IPS-NIHi7 (cell line): Measurements from ENCODE around the gene DENR.
"Not testable (repeated sequence)": the region's sequence is repeated elsewhere in the genome, so short reads cannot be mapped to it uniquely, and the experiment has no call there.

ENCODE experiments used
- DNase-seq: peaks from one replicate; pipeline ENCODE4 v3.0.0; 2012; ENCODE audit warnings: mixed read lengths; ENCODE audit errors: extremely low spot score

The DENR gene

GRCh38 chr12:122752464-122753318 is at the start of gene DENR:
DENR (plus strand) TSS chr12:122752824; CDS start chr12:122753702, 878 bp downstream.
- peak; percentile 95 for DNase-seq

GRCh38 chr12:122702890-122703611 is 49.6 kb upstream of the DENR start, which contains the start of gene HCAR2:
HCAR2 (minus strand) TSS chr12:122703357; CDS start chr12:122703283, 74 bp downstream.
- not testable (repeated sequence) for DNase-seq

- DNase-seq, result not testable (repeated sequence)
Measured at GRCh38 chr12:122703841-122704240, 48.8 kb upstream of the DENR start.

GRCh38 chr12:122709287-122709686 is 43.3 kb upstream of the DENR start:
- not testable (repeated sequence) for DNase-seq

GRCh38 chr12:122710341-122710740 is 42.3 kb upstream of the DENR start:
- not testable (repeated sequence) for DNase-seq

- DNase-seq, result not testable (repeated sequence)
Measured at GRCh38 chr12:122711266-122711665, 41.4 kb upstream of the DENR start.

- not testable (repeated sequence) for DNase-seq
Measured at GRCh38 chr12:122713491-122714188, 39.0 kb upstream of the DENR start.

- not testable (repeated sequence) for DNase-seq
Measured at GRCh38 chr12:122715211-122715610, 37.4 kb upstream of the DENR start.

GRCh38 chr12:122716658-122717057 is 36.0 kb upstream of the DENR start, which contains the start of gene HCAR3:
HCAR3 (minus strand) TSS chr12:122716811; CDS start chr12:122716737, 74 bp downstream.
- DNase-seq, result not testable (repeated sequence)

GRCh38 chr12:122721057-122721545 is 31.5 kb upstream of the DENR start:
- no peak for DNase-seq

GRCh38 chr12:122722387-122722786 is 30.2 kb upstream of the DENR start:
- no peak for DNase-seq

- no peak for DNase-seq
Measured at GRCh38 chr12:122724641-122725243, 27.9 kb upstream of the DENR start.

- DNase-seq, result no peak
Measured at GRCh38 chr12:122725452-122726079, 27.1 kb upstream of the DENR start.

- DNase-seq, result peak; percentile 53
Measured at GRCh38 chr12:122726080-122726558, 26.5 kb upstream of the DENR start.

GRCh38 chr12:122729583-122730214 is 22.9 kb upstream of the DENR start:
- DNase-seq, result no peak

GRCh38 chr12:122730215-122731014 is 22.2 kb upstream of the DENR start, which contains the start of gene HCAR1:
HCAR1 (minus strand) TSS chr12:122730844; CDS start chr12:122730339, 505 bp downstream.
- DNase-seq, result no peak

GRCh38 chr12:122732170-122732569 is 20.5 kb upstream of the DENR start:
- no peak for DNase-seq

- no peak for DNase-seq
Measured at GRCh38 chr12:122732611-122733010, 20.0 kb upstream of the DENR start.

GRCh38 chr12:122738571-122738970 is 14.1 kb upstream of the DENR start:
- no peak for DNase-seq
